Dermis microvascular lymphatic vessel endothelial cell (primary cell): Measurements from ENCODE around the gene GPR55. TPM values are rescaled to one million over a fixed set of nuclear protein-coding genes. Genes with fewer than 3 reads are reported as not detected.

Experiments
- DNase-seq, 2 donors: peaks; one replicate each; pipeline versions ENCODE4 v3.0.0 to v3.0.0-alpha.2; 2010; ENCODE audit warnings: low read depth in 2 of 2
- total RNA-seq: library from RNA; depleted of rRNA; stranded (reverse); fragments of >200 nt; gene quantifications from 2 replicates; pipeline ENCODE4 v1.2.1, GENCODE V29; 2014

GPR55 gene
- total RNA-seq, 1 donor from 2014 or later = not detected

- DNase-seq = no peak
Observed at GRCh38 chr2:230934231-230935129, 9.4 kb upstream of the GPR55 start.

GRCh38 chr2:230933521-230934180 lies 8.6 kb upstream of the GPR55 start:
- DNase-seq = no peak

- DNase-seq = no peak
Observed at GRCh38 chr2:230932556-230933511, 7.8 kb upstream of the GPR55 start.

- DNase-seq = no peak
Observed at GRCh38 chr2:230931556-230932231, 6.7 kb upstream of the GPR55 start.

- DNase-seq = no peak
Observed at GRCh38 chr2:230930928-230931555, 6.0 kb upstream of the GPR55 start.

GRCh38 chr2:230930149-230930780 lies 5.2 kb upstream of the GPR55 start:
- no peak for DNase-seq

GRCh38 chr2:230929381-230930148 lies 4.5 kb upstream of the GPR55 start:
- DNase-seq = no peak

- DNase-seq = no peak
Observed at GRCh38 chr2:230928701-230929380, 3.8 kb upstream of the GPR55 start.

- no peak for DNase-seq
Observed at GRCh38 chr2:230927711-230928341, 2.8 kb upstream of the GPR55 start.

GRCh38 chr2:230925879-230926765 lies 1.1 kb upstream of the GPR55 start:
- DNase-seq = no peak

GRCh38 chr2:230925443-230925878 lies 419 bp upstream of the GPR55 start:
- DNase-seq = no peak

- no peak for DNase-seq
Observed at GRCh38 chr2:230924092-230924469, 961 bp downstream of the GPR55 start.

- DNase-seq = no peak
Observed at GRCh38 chr2:230922951-230923717, 1.9 kb downstream of the GPR55 start.

- DNase-seq = no peak
Observed at GRCh38 chr2:230921806-230922595, 3.0 kb downstream of the GPR55 start.

GRCh38 chr2:230920167-230920566 lies 4.9 kb downstream of the GPR55 start:
- DNase-seq = no peak

- DNase-seq = no peak
Observed at GRCh38 chr2:230919681-230920080, 5.4 kb downstream of the GPR55 start.
